Inferior parietal cortex (tissue), 1 donor: Measurements from ENCODE around the gene KRTAP5-4.
"Not testable (repeated sequence)": the region's sequence is repeated elsewhere in the genome, so short reads cannot be mapped to it uniquely, and the experiment has no call there.

Experiments
- DNase-seq: peaks from one replicate; pipeline ENCODE4 v3.0.0-alpha.2; 2016; ENCODE audit errors: extremely low spot score

Gene KRTAP5-4, protein sequence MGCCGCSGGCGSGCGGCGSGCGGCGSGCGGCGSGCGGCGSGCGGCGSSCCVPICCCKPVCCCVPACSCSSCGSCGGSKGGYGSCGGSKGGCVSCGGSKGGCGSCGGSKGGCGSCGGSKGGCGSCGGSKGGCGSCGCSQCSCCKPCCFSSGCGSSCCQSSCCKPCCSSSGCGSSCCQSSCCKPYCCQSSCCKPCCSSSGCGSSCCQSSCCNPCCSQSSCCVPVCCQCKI

DNA sequence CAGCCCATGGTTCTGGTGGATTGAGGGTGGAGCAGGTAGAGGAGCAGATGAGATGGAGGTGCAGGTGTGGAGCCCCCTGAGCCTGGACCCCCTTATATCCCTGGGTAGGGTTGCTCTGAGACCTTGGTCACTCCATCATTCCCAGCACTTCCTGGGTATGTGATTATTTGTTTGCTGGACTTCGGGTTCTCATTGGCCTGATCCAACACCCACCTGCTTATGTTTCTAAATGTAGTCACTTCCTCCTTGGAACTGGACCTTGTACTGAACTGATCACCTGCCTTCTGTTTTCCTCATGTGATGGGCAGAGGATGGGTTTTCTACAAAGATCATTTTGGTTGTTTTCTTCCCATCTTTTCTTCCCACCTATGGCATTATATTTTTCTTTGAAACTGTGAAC, at the start of gene KRTAP5-4:
KRTAP5-4 (minus strand) TSS at position 53 of the 400 bp plus-strand sequence; CDS start at position 8, 45 bp downstream.
- DNase-seq = no peak

DNA sequence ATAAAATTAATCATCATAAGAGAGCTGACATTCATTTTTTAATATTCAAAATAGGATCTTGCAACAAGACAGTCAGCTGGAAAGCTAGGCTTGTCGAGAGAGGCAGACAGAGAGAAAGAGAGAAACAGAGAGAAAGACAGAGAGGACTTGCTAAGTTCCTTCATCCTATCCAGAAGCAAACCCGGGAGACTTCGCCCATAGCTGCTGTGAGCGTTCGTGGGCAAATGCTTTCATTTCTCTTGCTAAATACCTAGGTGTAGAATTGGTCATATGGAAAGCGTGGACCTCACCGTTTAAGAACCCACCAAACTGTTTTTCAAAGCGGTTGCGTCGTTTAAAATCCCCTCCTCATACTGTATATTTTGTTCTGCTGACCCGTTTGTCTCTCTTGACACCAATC, 49.7 kb upstream of the KRTAP5-4 start:
- DNase-seq = no peak

- DNase-seq = no peak
Measured at GRCh38 chr11:1670905-1671371, 49.0 kb upstream of the KRTAP5-4 start.

- not testable (repeated sequence) for DNase-seq
Measured at GRCh38 chr11:1670457-1670856, 48.5 kb upstream of the KRTAP5-4 start.

GRCh38 chr11:1669546-1670218, 47.7 kb upstream of the KRTAP5-4 start:
- no peak for DNase-seq

- no peak for DNase-seq
Measured at GRCh38 chr11:1668911-1669473, 47.1 kb upstream of the KRTAP5-4 start.

DNA sequence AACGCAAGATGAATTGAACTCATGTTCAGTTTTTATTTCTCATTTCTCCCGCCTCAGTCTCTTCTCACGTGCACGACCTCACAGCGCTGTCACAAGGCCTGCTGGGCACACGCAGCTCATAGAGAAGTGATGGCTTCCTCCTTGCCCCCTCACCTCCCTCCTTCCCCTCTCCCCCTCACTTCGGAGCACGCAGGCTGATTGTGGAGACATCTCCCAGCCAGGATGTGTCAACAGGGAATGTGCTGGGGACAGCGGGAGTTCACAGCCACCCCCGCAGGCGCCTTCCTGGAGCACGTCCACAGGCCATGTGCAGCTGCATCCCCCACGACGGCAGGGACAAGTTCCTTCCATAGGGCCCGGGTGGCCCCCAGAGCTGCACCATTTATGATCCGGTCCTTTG, 46.0 kb upstream of the KRTAP5-4 start:
- no peak for DNase-seq

- no peak for DNase-seq
Measured at GRCh38 chr11:1667121-1667850, 45.3 kb upstream of the KRTAP5-4 start.

DNA sequence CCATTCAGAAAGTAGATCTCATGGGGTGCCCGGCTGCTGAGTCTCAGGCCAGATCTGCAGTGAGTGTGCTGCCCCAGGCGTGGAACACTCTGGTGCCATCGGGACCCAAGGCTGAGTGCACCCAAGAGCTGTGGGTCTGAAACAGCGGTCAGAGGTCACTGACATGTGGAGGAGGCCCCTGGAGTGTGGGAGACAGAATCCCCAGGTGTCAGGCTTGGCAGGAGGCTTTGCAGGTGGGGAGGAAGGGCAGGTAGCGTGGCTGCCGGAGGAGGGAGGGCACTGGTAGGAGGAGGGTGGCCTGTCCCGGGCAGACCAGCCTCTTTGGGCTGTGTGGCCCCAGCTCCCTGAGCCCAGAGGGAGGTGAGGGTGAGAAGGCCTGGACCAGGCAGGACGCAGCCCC, 43.4 kb upstream of the KRTAP5-4 start:
- DNase-seq = no peak

DNA sequence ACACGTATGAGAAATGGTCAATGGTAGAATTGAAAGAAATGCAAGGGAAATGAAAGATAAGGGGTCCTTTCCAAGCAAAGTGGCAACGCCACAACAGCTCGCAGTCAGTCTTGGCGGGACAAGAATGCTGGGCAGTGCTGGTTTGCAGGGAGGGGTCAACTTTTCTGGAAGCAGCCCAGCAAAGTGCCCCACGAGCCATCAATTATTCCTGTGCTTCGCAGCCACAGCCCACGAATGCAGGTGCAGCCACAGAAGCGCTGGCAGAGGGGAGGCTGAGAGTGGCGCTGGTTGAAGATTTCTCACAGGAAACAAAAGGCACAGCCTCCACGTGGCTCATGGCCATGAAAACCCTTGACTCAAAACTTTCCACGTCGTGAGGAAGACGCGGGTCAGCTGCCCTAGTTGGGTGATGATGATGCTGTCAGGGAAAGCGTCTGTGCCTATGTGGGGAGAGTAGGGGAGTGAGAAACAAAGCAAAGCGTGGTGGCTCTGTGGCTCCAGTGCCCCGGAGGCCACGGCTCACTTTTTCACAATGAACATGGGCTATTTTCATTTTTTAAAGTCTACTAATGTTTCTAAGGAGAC, 40.9 kb upstream of the KRTAP5-4 start:
- DNase-seq = not testable (repeated sequence)

DNA sequence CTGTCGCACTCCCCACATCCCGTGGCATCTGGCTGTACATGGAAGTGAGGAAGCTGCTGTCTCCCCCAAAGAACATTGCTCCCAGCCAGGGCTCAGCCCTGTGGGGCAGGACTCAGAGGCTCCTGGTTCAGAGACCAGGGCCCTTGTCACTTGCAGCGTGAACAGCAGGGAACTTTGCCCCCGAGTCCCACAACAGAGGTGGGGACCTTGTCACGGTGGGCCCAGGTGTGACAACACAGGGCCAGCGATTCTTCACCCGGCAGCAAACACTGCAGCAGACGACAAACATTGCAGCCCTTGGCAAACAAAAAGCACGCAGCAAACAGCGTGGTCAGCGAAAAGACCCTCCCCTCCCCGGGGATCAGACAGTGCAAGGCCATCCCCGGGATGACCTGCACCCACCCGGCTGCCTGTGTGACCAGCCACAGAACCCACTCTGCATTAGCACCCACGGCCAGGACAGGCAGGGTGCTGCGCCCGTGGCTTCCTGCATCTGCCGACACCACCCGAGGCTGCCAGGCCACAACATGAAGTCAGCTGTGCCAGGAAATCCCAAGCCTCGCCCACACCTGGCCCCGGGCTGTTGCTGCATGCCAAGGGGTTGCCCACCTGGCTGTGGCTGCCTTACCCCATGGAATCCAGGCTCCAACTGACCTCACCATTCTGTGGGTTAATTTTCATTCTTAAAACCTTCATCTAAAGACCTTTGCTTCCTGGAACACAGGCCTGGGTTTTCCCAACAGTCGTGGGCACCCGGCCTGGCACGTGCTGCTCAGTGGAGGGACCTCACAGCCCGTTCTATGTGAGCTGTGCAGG, 39.7 kb upstream of the KRTAP5-4 start:
- not testable (repeated sequence) for DNase-seq

DNA sequence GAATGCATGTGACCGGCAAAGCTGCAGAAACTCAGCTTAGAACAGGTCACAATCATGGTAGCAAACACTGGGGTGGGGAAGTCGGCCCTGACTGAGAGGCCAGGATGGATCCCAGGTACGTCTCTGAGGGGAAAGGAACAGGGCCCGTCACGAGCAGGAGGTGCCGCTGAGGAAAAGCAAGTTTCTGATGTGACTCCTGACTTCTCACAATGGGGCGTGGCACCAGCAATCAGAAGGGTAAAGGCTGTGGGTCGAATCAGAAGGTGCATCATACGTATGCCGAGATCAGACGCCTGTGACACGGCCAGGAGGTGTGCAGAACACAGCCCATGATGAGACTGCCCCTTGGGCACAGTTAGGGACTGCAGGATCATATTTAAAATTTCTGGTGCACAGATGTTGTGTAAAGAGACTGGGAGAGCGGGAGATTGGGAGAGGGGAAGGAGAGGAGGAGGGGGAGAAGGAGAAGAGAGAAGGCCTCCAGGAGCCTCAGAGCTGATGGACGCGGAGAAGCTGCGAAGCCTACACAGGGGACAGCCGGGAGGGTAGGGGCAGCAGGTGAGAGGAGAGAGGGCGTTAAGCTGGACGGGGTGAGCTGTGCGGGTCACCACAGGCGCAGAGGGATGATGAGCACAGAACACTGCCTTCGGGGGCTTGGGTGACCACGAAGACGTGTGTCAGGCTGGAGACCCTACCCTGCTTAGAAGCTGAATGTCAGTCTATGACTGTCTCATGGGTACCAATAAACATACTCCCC, 38.4 kb upstream of the KRTAP5-4 start:
- DNase-seq = no peak

GRCh38 chr11:1659506-1659905, 37.6 kb upstream of the KRTAP5-4 start:
- no peak for DNase-seq

DNA sequence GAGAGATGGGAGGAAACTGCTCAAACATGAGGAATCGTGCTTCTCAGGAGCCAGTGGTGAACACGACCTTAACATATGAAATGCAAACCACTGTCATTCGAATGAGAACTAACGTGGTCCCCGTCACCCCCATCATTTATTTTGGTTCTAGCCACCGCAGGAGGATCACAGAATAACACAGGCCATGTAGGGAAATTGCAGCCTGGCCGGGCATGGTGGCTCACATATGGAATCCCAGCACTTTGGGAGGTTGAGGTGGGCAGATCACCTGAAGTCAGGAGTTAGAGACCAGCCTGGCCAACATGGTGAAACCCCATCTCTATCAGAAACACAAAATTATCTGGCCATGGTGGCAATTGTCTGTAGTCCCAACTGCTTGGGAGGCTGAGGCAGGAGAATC, 34.7 kb upstream of the KRTAP5-4 start:
- DNase-seq = no peak

DNA sequence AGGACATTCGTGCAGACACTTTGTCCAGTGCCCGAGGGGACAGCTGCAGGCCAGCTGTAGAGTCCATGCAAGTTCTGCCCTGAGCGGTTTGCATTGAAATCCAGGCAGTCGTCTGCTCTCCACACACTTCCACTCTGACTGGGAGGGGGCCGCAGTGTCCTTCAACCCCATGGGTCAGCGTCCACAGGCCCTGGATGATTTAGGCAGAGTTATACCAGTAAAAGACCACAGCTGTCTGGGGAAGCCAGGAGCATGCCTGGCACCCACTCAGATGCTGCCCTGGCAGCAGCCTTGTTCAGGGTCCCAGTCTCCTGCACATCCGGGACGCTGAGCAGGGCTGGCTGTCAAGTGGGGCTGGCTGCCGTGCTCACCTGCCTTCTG, 34.1 kb upstream of the KRTAP5-4 start:
- no peak for DNase-seq

GRCh38 chr11:1655168-1656060, 33.5 kb upstream of the KRTAP5-4 start:
- DNase-seq = no peak

DNA sequence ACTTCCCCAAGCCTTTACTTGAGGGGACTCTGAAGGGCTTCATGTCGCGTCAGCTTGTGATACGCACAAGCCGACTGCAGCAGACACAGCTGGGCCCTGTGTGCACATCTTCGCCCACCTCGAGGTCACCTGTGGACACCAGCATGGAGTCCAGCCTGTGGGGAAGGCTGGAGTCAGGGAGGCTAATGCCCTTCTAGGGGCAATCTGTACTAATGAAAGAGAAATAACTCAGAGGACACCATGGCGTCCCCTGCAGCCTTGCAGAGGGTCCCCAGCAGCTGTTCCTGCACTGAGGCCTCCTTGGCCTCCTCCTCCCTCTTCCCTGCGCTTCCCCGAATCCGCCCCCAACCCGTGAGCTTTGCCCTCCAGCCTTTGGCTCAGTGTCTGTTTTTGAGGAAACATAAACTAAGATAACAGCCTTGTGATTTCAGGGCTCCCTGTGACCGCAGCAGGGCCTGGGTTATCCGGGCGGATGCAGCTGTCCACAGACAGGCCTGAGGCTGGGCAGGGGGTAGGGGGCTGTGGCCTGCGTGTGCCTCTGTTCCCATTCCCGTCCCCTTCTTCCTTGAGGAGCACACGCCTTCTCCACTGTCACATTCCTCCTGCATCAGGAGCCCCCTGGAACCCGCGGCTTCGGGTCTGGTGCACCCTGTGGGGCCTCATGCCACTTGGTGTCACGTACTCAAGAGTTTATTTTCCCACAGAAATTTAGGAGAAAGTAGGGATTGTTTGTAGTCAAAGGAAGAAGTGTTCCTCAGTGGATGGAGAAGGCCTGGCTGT, 32.6 kb upstream of the KRTAP5-4 start:
- no peak for DNase-seq

DNA sequence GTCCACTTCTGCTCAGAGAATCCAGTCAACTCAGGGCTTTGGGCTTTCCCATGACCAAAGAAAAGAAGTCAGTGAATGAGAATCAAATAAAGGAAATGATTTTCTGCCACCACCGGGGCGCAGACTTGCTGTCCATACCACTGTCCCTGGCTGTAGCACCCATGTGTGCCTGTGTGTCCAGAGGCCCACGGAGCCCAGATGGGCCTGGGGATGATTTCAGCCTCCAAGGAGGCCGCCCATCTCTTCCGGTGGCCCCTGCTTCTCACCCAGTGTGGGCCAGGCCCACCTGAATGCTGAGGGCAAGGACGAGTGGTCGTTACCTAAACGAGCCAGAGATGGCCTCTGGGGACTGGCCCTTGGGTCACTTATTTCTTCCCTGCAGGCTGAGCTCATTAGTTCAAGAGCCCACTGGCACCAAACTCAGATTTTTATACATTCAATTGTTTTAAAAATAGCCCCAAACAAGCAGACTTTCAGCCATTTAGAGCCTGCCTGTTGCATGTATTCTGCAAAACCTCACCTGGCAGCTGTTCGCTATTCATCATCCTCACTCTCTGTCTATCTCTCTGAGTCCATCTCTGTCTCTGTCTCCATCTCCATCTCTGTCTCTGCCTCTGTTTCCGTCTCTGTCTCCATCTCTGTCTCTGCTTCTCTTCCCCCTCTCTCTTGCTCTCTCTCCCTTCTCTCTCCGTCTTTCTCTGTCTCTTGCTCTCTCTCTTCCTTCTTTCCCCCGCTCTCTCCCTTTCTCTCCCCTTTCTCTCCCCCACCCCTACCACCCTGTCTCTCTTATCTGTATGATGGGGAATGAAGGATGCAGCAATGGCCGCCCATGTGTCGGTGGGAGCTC, 31.8 kb upstream of the KRTAP5-4 start:
- no peak for DNase-seq
